ENCODE data around the gene NEDD8.

NEDD8 gene

DNA sequence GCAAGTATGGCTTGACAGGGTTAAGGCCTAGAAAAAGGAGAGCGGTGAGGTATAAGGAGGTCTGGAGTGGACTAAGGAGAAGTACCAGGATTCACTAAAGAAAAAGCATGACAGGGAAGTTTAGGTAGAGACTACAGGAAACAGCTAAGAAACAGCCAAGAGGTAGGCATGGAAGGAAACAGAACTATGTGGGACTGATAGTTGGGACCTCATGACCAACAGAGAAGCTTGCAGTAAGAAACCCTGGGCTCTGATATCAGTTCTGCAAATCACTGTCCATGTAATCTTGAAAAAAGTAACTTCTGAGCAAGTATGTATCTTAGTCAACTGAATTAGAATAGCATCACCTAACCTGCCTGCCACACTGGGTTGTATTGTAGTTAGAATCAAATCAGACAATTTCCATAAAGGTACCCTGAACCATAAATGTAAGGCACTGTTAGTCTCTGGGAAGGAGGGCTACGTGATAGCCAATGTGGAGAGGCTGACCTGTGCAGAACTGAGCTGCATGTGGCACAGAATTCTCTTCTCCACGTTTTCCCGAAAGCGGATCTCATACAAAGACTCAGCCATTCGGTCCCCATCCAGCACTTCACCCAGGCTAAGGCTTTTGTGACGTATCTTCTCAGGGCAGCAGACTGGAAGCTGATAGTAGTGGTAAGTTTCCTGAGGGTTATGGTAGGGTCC is 37.8 kb downstream of the NEDD8 start:
- DNase-seq, result no peak

DNA sequence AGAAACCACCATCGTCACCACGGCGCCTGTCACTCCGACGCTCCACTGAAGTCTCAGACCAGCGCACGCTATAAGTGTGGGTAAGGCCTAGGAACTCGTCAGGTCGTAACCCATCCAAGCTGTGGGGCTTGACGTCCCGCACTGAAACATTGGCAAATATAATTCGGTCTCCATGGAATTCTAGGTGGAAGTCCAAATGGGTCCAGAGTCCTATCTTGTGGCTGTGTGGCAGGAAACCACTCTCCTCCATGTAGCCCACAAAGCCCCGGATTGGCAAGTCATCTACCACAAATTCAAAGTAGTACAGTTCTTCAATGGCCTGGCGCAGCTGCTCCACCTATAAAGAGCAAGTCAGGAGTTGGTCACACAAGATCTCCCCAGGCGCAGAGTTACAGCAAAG is 39.2 kb downstream of the NEDD8 start:
- DNase-seq, result no peak

- no peak for DNase-seq
These were observed 41.8 kb downstream of the NEDD8 start for GRCh38 chr14:24190416-24190815.

DNA sequence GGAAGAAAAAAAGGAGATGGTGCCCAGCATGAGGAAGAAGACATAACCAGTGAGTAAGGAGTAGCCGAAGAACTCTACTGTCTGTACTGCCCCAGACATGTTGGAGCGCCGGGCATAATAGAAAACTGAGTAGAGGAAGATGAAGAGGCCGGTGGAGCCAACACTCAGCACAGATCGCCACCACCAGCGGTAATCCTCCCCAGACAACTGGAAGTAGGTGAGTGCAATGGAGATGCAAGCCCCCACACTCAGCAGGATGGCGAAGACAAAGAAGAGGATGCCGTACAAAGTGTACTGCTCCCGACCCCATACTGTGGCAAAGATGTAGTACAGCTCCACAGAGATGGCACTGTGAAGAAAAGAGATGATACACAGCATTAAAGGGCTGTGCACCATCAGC is 42.7 kb downstream of the NEDD8 start:
- no peak for DNase-seq

GRCh38 chr14:24189059-24189375 is 43.1 kb downstream of the NEDD8 start:
- no peak for DNase-seq

GRCh38 chr14:24188251-24189058 is 43.7 kb downstream of the NEDD8 start, which contains the start of gene IPO4:
IPO4 (minus strand) TSS chr14:24188816; CDS start chr14:24188787, 29 bp downstream.
- DNase-seq, result peak; percentile 96 to 97

GRCh38 chr14:24187539-24187915 is 44.6 kb downstream of the NEDD8 start:
- no peak for DNase-seq

DNA sequence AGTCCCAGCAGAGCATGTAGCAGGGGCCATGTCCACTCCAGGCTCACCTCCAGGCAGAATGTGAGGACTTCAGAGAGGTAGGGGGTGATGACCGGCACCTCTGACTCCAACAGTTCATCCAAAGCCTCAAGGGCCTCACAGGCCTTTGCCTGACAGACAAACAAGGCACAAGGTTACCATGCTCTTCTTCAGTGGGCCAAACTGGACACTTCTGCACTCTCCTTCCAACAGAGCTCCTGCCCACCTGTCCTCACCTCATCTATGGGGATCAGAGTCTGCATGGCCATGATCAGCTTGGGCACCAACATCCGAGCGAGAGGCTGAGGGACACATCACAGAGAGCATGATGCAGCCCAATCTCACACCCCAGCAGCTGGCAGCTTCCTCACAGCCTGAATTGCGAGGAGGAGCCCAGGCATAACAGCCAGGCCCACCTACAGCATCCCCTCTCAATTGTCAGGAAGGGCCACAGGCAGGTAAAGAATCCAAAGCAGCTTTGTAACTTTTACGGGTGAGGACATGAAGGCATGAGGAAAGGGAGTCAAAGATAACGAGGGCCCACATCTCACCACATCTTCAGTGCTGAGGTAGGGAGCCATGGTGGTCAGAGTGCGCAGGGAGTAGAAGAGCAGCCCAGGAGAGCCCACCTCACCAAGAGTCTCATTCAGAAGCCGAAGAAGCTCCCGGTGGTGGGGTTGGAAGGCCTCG is 45.2 kb downstream of the NEDD8 start:
- DNase-seq, result no peak

DNA sequence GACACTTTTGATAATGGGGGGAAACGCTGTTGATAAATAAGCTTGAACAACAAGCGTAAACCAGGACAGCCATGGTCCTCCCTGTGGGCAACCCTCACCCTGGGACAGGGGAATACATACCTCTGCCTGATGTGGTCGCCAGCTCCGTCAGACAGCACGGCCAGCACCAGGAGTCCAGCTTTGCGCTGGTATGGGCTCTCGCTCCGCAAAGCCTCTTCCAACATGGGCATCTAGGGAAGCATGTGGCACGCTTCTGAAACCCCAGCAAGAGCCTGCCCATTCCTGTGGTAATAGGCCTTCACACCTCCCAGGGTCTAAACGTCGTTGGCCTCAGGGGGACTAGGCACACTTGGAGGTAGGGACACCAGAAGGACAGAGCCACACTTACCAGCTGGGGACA is 46.4 kb downstream of the NEDD8 start:
- no peak for DNase-seq

GRCh38 chr14:24185026-24185425 is 47.1 kb downstream of the NEDD8 start:
- DNase-seq, result no peak

- no peak for DNase-seq
These were observed 47.8 kb downstream of the NEDD8 start for GRCh38 chr14:24184104-24184970.

DNA sequence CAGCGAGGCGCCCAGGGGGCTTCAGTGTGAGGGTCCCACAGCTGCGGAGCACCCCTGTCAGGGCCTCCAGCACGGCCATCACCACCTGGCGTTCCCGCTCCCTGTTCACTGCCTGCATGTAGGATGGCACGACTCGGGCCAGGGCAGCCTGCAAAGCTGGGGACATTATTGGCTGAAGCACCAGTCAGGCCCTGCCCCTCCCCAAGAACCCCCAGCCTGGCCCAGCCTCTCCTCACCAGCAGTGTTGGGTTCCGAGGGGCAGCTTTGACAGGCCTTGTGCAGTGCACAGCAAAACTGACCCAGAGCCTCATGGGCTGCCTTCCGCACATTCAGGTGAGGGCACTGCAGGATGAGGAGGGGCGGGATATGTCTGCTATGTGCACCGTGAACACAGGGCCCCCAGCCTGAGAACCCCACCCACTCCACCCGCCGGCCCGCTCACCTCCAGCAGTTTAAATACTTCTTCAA is 49.1 kb downstream of the NEDD8 start:
- no peak for DNase-seq

DNA sequence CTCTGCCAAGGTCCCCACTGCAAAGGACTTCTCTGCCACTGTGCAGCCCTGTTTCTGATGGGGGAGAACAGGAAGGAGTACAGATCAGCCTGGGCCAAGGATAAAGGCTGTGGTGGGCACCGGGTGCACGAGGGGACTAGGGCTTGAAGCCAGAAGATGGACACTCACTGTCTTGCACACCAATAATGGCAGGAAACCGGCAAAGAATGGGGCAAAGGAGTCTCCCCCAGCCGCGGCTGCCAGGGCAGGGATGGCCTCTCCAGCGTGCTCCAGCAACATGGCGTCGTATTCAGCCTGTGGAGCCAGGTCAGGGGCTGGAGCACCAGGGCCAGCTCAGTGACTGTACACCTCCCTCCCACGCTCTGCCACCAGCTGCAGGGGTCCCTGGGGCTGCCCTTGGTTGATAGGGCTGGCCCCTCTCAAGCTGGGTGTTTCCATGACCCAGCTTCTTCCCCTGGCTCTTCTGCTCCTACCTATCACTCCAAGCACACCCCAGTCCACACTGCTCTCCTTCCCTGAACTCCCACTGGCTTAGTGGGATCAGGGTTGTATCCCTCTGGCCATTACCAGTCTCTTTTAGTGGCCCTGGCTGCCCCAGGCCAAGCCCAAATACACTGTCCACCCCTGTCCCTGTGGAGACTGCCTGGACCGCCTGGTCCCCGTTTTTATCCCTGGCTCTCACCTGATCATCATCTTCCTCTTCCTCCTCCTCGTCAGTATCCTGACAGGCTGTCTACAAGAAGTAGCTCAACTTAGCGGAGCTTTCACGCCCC is 49.9 kb downstream of the NEDD8 start:
- no peak for DNase-seq

DNA sequence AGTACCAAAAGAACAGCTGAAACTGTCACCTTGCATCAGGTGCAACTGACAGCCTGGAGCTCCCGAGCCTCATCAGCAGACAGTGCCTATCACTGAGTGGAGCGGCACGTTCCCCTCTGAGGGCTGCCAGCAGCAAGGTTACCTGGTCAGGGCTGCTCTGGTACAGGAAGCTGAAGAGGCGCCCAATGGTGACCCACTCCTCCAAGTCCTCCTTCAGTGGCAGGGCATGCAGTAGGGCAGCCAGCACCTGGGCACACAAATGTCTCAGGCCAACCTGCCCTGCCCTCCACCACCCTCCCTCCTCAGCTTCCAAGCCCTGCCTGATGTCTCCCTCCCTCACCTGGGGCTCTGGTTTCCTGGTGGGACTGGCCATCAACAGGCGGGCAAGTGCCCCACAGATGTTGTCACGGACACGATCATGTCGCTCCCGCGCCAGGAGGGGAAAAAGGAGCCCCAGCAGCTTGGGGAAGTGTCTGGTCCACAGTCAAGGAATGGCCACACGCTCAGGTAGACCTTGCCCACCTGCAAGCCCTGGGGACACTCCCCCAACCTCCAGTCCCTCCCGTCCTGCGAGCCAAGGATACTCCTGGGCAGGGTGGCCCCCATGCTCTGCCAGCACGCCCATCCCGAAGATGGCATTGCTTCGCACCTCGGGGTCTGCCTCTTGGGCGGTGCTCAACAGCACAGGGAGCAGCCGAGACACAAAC is 50.6 kb downstream of the NEDD8 start:
- DNase-seq, result no peak

- DNase-seq, result no peak
These were observed 52.0 kb downstream of the NEDD8 start for GRCh38 chr14:24179961-24180796.

DNA sequence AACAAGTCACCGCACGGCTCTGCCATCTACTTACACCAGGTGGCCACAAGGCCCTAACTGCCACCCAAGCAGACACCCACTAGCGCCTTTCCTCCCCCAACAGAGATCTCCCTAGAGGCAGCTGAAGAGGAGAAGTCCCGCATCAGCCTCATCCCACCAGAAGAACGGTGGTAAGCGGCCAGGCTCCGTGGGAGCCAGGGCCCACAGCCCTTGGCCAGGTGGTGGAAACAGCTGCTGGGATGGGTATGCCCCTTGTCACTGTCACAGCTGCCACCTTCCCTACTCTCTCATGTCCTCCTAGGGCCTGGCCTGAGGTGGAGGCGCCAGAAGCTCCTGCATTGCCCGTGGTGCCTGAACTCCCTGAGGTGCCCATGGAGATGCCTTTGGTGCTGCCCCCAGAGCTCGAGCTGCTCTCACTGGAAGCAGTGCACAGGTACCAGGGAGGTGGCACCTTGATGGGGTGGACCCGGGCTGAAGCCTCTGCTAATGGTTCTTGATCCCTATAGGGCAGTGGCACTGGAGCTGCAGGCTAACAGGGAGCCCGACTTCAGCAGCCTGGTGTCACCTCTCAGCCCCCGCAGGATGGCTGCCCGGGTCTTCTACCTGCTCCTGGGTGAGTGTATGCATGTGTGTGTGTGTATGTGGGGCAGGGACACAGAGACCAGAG is 52.7 kb downstream of the NEDD8 start:
- DNase-seq, result no peak

- no peak for DNase-seq
These were observed 53.6 kb downstream of the NEDD8 start for GRCh38 chr14:24178399-24179178.

DNA sequence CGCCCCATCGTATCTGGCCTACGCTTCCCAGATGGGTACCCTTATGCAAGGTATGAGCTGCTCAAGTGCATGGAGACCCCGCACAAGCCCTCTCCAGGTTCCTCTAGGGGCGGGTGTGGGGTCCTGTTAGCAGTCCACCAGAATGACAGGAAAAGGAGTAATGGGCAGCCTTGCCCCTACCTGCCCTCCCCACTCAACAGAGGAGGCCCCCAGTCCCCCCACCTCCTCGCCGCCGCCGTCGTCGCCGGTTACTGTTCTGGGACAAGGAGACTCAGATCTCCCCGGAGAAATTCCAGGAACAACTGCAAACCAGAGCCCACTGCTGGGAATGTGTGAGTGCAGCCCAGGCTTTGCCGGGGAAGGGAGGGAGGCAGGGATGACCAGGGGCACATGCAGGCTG is 54.3 kb downstream of the NEDD8 start:
- no peak for DNase-seq
